ENCODE results near the gene TPP1.

DNA sequence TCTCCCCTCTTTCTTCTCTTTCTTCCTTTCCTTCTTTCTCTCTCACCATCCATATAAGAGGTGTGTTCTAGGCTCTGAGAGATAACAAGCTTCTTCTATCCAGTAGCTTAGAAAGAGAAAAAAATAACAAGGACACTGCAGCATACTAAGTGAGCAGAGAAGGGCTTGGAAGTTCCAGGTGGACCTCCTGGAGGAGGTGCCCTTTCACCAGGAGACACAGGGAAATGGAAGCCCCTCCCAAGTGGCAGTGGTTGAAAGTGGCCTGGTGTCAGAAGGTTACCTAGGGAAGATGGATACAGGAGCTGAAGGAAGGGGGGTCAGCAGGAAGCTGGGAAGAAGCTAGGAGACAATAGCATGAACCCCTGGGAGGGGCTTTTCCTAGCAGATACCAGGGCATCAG lies 30.9 kb upstream of the TPP1 start:
- TF ChIP-seq, protein P1, sequence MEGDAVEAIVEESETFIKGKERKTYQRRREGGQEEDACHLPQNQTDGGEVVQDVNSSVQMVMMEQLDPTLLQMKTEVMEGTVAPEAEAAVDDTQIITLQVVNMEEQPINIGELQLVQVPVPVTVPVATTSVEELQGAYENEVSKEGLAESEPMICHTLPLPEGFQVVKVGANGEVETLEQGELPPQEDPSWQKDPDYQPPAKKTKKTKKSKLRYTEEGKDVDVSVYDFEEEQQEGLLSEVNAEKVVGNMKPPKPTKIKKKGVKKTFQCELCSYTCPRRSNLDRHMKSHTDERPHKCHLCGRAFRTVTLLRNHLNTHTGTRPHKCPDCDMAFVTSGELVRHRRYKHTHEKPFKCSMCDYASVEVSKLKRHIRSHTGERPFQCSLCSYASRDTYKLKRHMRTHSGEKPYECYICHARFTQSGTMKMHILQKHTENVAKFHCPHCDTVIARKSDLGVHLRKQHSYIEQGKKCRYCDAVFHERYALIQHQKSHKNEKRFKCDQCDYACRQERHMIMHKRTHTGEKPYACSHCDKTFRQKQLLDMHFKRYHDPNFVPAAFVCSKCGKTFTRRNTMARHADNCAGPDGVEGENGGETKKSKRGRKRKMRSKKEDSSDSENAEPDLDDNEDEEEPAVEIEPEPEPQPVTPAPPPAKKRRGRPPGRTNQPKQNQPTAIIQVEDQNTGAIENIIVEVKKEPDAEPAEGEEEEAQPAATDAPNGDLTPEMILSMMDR (IDR thresholded peaks at IDR 0.05; ENCODE audit: poor library complexity) = no peak
- TF ChIP-seq EZH2phosphoT487 (IDR thresholded peaks at IDR 0.05; ENCODE audit: low read depth, severe bottlenecking, unreplicated experiment) = no peak
